Liver (tissue), 3 donors: ENCODE measurements around the gene ADARB1.

Experiments used
- CTCF ChIP-seq: fragments of 150-350 bp; IDR thresholded peaks from 2 replicates; pipeline ENCODE4 v1.5.1; 2017; ENCODE audit warnings: improper control_type of control experiment, low read depth, low read length; ENCODE audit not compliant: missing input control
- JUND ChIP-seq, 2 donors: IDR thresholded peaks; 2 replicates each; pipeline ENCODE4 v1.6.1; 2016; ENCODE audit warnings: antibody characterized with exemption in 2 of 2
- RAD21 ChIP-seq, 2 donors: IDR thresholded peaks; 2 replicates each; pipeline ENCODE4 v1.6.1; 2016; ENCODE audit warnings: antibody characterized with exemption in 2 of 2, mild to moderate bottlenecking in 2 of 2
- donor health status: healthy.
- donor health status: healthy.

- TF ChIP-seq CTCF (no peak), JUND (IDR thresholded peaks at IDR 0.05) (no peak), RAD21 (IDR thresholded peaks at IDR 0.05) (no peak)
Observed at GRCh38 chr21:45135122-45135521, 60.7 kb downstream of the ADARB1 start.
